K562 (cell line): ENCODE data around the gene CST1. TPM values are rescaled to one million over a fixed set of nuclear protein-coding genes. Genes with fewer than 3 reads are reported as not detected.
"Not testable (repeated sequence)": the region's sequence is repeated elsewhere in the genome, so short reads cannot be mapped to it uniquely, and the experiment has no call there.

Experiments
- ATAC-seq: fragments of 200-7000 bp; cut with Tn5 transposase; 3 replicates; pipeline ENCODE4 v1.9.1; 2020; ENCODE audit warnings: moderate library complexity
- BruUV-seq: library from RNA; stranded (reverse); fragments of 400-500 nt; replicated peaks from 2 replicates; lab custom pipeline; 2021; lab: Mats Ljungman, UMichigan
- CTCF ChIA-PET: fragments of 300-600 bp; formaldehyde crosslinking; extraction: SDS; loops from one replicate; lab custom pipeline; 2021; ENCODE audit warnings: low intra/inter-chr PET ratio; lab: Yijun Ruan, JAX
- POLR2A ChIA-PET: fragments of 300-600, 350-650 bp; sonication (Branson Sonifier 250); formaldehyde crosslinking; extraction: SDS; loops from one replicate; lab custom pipeline; 2021; ENCODE audit warnings: antibody characterized with exemption, inconsistent platforms; lab: Yijun Ruan, JAX
- DNase-seq, 4 experiments: peaks; one replicate each; pipeline versions ENCODE4 v3.0.0 to v3.0.0-alpha.2; 2011 to 2018; ENCODE audit warnings: low spot score in 3 of 4, mixed read lengths in 3 of 4; ENCODE audit errors: extremely low read depth in 1 of 4
- FAIRE-seq: peaks from 2 replicates; lab custom pipeline; 2011; peaks lifted over from hg19 to GRCh38; lab: Jason Lieb, UNC
- H2AFZ ChIP-seq: 2 replicates; pipeline ENCODE4 v1.6.0; 2011; ENCODE audit warnings: low read depth, low read length, control low read depth, inconsistent platforms
- H3K27ac ChIP-seq: fragments of 200-600 bp; 3 replicates; pipeline ENCODE4 v1.8.0; 2011; ENCODE audit warnings: low read depth, mild to moderate bottlenecking, control low read depth, inconsistent platforms, low read length, moderate library complexity, mixed read lengths; ENCODE audit errors: extremely low read depth
- H3K27me3 ChIP-seq, 2 experiments: fragments of 300-600 bp in 1 of 2; 2 replicates in 1 of 2; 3 replicates in 1 of 2; pipeline versions ENCODE4 v1.6.0 to v1.8.0; 2011; ENCODE audit warnings: inconsistent platforms in 2 of 2, low read length in 2 of 2, mild to moderate bottlenecking in 1 of 2, mixed read lengths in 1 of 2, moderate library complexity in 1 of 2; ENCODE audit not compliant: control insufficient read depth in 2 of 2, insufficient read depth in 2 of 2
- H3K36me3 ChIP-seq: fragments of 300-600 bp; 3 replicates; pipeline ENCODE4 v1.8.0; 2011; ENCODE audit warnings: mild to moderate bottlenecking, low read length, inconsistent platforms; ENCODE audit not compliant: control insufficient read depth, insufficient read depth
- H3K4me1 ChIP-seq, 2 experiments: fragments of 200-600 bp in 1 of 2; replicated peaks in 1 of 2; 2 replicates in 1 of 2; 3 replicates in 1 of 2; pipeline versions ENCODE4 v1.5.1 to v1.8.0; 2011; ENCODE audit warnings: inconsistent platforms in 2 of 2, low read length in 2 of 2, mild to moderate bottlenecking in 1 of 2, mixed read lengths in 1 of 2, moderate library complexity in 1 of 2; ENCODE audit not compliant: control insufficient read depth in 2 of 2, insufficient read depth in 2 of 2
- H3K4me2 ChIP-seq: 2 replicates; pipeline ENCODE4 v1.6.1; 2011; ENCODE audit warnings: low read length, control low read depth, inconsistent platforms, mixed read lengths; ENCODE audit not compliant: insufficient read depth
- H3K4me3 ChIP-seq: fragments of 200-600 bp; sonication (generic), shearing (Covaris generic); 2 replicates; pipeline ENCODE4 v1.5.1; 2016; ENCODE audit warnings: control low read depth, inconsistent platforms
- H3K79me2 ChIP-seq: fragments of 200-600 bp; 3 replicates; pipeline ENCODE4 v1.8.0; 2011; ENCODE audit warnings: low read length, inconsistent platforms; ENCODE audit not compliant: control insufficient read depth, insufficient read depth
- H3K9ac ChIP-seq, 2 experiments: 2 replicates each; pipeline versions ENCODE4 v1.6.0 to v1.6.1; 2011; ENCODE audit warnings: low read depth in 2 of 2, low read length in 2 of 2, control low read depth in 1 of 2, inconsistent platforms in 1 of 2, mild to moderate bottlenecking in 1 of 2, mixed read lengths in 1 of 2; ENCODE audit not compliant: insufficient read depth in 1 of 2
- H3K9me1 ChIP-seq: one replicate; pipeline ENCODE4 v1.6.0; 2011; ENCODE audit warnings: inconsistent platforms, mild to moderate bottlenecking, low read length, moderate library complexity; ENCODE audit not compliant: control insufficient read depth, insufficient read depth
- H3K9me3 ChIP-seq: replicated peaks from 2 replicates; pipeline ENCODE4 v1.5.1; 2011; ENCODE audit warnings: low read depth, low read length, inconsistent platforms; ENCODE audit not compliant: control insufficient read depth, insufficient read depth
- H4K20me1 ChIP-seq: replicated peaks from 2 replicates; pipeline ENCODE4 v1.6.1; 2011; ENCODE audit warnings: low read length, inconsistent platforms, mixed read lengths; ENCODE audit not compliant: control insufficient read depth, insufficient read depth
- CBX1 ChIP-seq: sonication (generic); IDR thresholded peaks from 2 replicates; pipeline ENCODE4 v1.6.1; 2016; ENCODE audit warnings: antibody characterized with exemption, low read depth, mild to moderate bottlenecking
- CHCHD3 ChIP-seq: fragments of 250-450 bp; sonication (Bioruptor Pico); IDR thresholded peaks from 2 replicates; pipeline ENCODE4 v2.1.2; 2022; ENCODE audit warnings: mild to moderate bottlenecking
- DDX20 ChIP-seq: fragments of 450-650 bp; IDR thresholded peaks from 2 replicates; pipeline ENCODE4 v1.6.1; 2016; ENCODE audit warnings: missing genetic modification characterization, low read depth, mild to moderate bottlenecking, missing compliant biosample characterization, moderate library complexity
- GTF2E2 ChIP-seq: fragments of 200-800 bp; sonication (Bioruptor generic); IDR thresholded peaks from 2 replicates; pipeline ENCODE4 v1.6.1; 2016; ENCODE audit warnings: missing genetic modification characterization, missing compliant biosample characterization
- KLF10 ChIP-seq: fragments of 250-450 bp; sonication (Bioruptor Pico); IDR thresholded peaks from 2 replicates; pipeline ENCODE4 v1.6.1; 2021; ENCODE audit warnings: matching md5 sums
- PHF20 ChIP-seq: fragments of 450-650 bp; IDR thresholded peaks from 2 replicates; pipeline ENCODE4 v1.6.1; 2018; ENCODE audit not compliant: partially characterized antibody
- SIX5 ChIP-seq, 2 experiments: IDR thresholded peaks; 2 replicates each; pipeline ENCODE4 v1.6.1; 2011; ENCODE audit warnings: low read length in 2 of 2, borderline replicate concordance in 1 of 2, low read depth in 1 of 2, mild to moderate bottlenecking in 1 of 2, moderate library complexity in 1 of 2; ENCODE audit not compliant: insufficient read depth in 1 of 2
- SMC3 ChIP-seq: conservative IDR thresholded peaks from 2 replicates; pipeline ENCODE4 v1.6.1; 2011; ENCODE audit warnings: low read depth, low read length, improper control_type of control experiment; ENCODE audit not compliant: insufficient read depth
- ZNF133 ChIP-seq: fragments of 250-450 bp; sonication (Bioruptor Pico); IDR thresholded peaks from 2 replicates; pipeline ENCODE4 v1.4.0; 2020; ENCODE audit warnings: mild to moderate bottlenecking
- ZNF134 ChIP-seq: fragments of 250-450 bp; sonication (Bioruptor Pico); conservative IDR thresholded peaks from 2 replicates; pipeline ENCODE4 v1.4.0; 2020
- ZNF165 ChIP-seq: fragments of 250-450 bp; sonication (Bioruptor Pico); IDR thresholded peaks from 2 replicates; pipeline ENCODE4 v1.4.0; 2020; ENCODE audit warnings: borderline replicate concordance
- ZNF79 ChIP-seq: fragments of 250-450 bp; sonication (Bioruptor Pico); IDR thresholded peaks from 2 replicates; pipeline ENCODE4 v1.4.0; 2020; ENCODE audit warnings: low read depth, mild to moderate bottlenecking, moderate library complexity
- WGBS: fragments of 100-300 bp; shearing (Covaris generic); methylation state at CpG from one replicate; pipeline ENCODE4 v1.1.6; 2016; ENCODE audit warnings: low coverage, mixed read lengths; ENCODE audit not compliant: insufficient coverage; ENCODE audit errors: missing lambda C conversion rate; 5-methylcytosine and 5-hydroxymethylcytosine counted together
- in situ Hi-C: fragments of 300-500 bp; cut with MboI; formaldehyde crosslinking; loops from 4 replicates; pipeline ENCODE4 v1.15.0; 2018; ENCODE audit warnings: inconsistent platforms, mixed read lengths
- intact Hi-C: fragments of 100-400 bp; cut with micrococcal nuclease; formaldehyde crosslinking; loops from 2 replicates; pipeline ENCODE4 v1.14.2; 2022
- polyA plus RNA-seq, 8 experiments: library from polyadenylated mRNA; depleted of rRNA in 4 of 8; stranded (reverse) in 5 of 8; unstranded in 3 of 8; fragments of >200 nt; fragmentation: Nextera tagmentation in 2 of 8; fragmentation: Illumina TruSeq in 1 of 8; extraction: Ambion mirVana in 2 of 8; extraction: Trizol in 1 of 8; gene quantifications; 2 replicates each; pipeline versions ENCODE4 v1.2.1 to v1.2.3, GENCODE V29; 2011 to 2014; ENCODE audit warnings: inconsistent platforms in 1 of 8, missing spikeins in 1 of 8
- total RNA-seq, 7 experiments: library from RNA; depleted of rRNA in 6 of 7; stranded (reverse); fragments of >200 nt in 6 of 7; fragmentation: Illumina TruSeq in 2 of 7; extraction: Trizol in 2 of 7; gene quantifications; 2 replicates each; pipeline versions ENCODE4 v1.2.1 to v1.2.3, GENCODE V29; 2011 to 2021; ENCODE audit warnings: low replicate concordance in 1 of 7
- TF ChIP-seq, protein P1 (sequence below): sonication (generic); formaldehyde crosslinking; IDR thresholded peaks from 2 replicates; pipeline ENCODE4 v1.8.0; 2022; ENCODE audit warnings: mild to moderate bottlenecking, missing genetic modification reagents
- TF ChIP-seq, protein P2 (sequence below), 3 experiments: IDR thresholded peaks in 2 of 3; conservative IDR thresholded peaks in 1 of 3; 2 replicates each; pipeline ENCODE4 v1.5.1; 2011 to 2012; ENCODE audit warnings: low read length in 3 of 3, mild to moderate bottlenecking in 3 of 3, control low read depth in 2 of 3, improper control_type of control experiment in 1 of 3, inconsistent platforms in 1 of 3, low read depth in 1 of 3, mixed read lengths in 1 of 3, moderate library complexity in 1 of 3; ENCODE audit not compliant: insufficient read depth in 2 of 3

Gene CST1
- total and polyA plus RNA-seq, 9 of the 15 experiments (the other 6 are each of a cell fraction or from before 2014, with no cell fraction given): not detected

DNA sequence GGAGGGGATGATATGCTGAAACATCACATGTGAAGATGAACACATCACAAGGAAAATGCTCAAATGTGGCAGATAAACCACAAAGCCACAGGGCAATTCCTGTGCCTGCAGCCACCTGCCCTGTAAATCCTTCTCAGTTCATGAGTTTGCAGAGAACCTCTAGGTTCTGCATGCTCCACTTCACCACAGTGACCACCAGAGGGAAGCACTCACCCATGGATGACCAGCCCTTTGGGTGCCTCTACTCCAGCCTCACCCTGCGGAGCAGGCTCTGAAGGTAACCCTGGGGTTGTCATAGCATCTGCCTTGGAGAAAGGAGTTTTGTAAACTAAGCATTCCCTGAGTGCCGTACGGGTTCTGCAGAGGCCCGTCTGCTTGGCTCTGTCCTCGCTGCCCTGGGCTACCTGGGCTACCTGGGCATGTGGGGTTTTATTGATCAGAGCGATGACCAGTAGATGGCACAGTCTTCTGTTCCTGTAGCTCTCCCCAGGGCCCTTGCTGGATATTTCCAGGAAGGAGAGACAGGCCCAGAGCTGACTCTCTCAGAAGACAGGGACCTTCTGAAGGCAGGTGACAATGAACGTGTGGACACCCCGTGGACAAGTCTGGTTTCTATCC lies 31.7 kb upstream of the CST1 start:
- ChIA-PET CTCF (no interaction called here), POLR2A (no interaction called here)
- BruUV-seq: no TSS peak
- Histone ChIP-seq H3K9ac (no peak overlapping the region), H3K79me2 (no peaks in the 10 kb centered on the region), H3K9me3 (no peaks in the 10 kb centered on the region), H3K4me1 (no peaks in the 10 kb centered on the region), H4K20me1 (no peaks in the 10 kb centered on the region), H3K27me3 (no peaks in the 10 kb centered on the region), H3K4me2 (no peak overlapping the region), H2AFZ (no peak overlapping the region), H3K9me1 (no peaks in the 10 kb centered on the region), H3K27ac (no peak overlapping the region), H3K36me3 (no peaks in the 10 kb centered on the region), H3K4me3 (no peak overlapping the region)
- in situ Hi-C loops (no loop called here), intact Hi-C loops (no loop called here)
- FAIRE-seq (no peak), DNase-seq (peak; percentile 12 to 33 (median 27)), ATAC-seq (peak; percentile 85)
- no peak for TF ChIP-seq SIX5 (IDR thresholded peaks at IDR 0.05; ENCODE audit: borderline replicate concordance in 1 of 2, insufficient read depth in 1 of 2, low read depth in 1 of 2, low read length in 2 of 2)
- TF ChIP-seq, protein P1, sequence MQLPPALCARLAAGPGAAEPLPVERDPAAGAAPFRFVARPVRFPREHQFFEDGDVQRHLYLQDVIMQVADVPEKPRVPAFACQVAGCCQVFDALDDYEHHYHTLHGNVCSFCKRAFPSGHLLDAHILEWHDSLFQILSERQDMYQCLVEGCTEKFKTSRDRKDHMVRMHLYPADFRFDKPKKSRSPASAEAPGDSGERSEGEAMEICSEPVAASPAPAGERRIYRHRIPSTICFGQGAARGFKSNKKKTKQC (CRISPR knock-in tag): no peak
- TF ChIP-seq, protein P2, sequence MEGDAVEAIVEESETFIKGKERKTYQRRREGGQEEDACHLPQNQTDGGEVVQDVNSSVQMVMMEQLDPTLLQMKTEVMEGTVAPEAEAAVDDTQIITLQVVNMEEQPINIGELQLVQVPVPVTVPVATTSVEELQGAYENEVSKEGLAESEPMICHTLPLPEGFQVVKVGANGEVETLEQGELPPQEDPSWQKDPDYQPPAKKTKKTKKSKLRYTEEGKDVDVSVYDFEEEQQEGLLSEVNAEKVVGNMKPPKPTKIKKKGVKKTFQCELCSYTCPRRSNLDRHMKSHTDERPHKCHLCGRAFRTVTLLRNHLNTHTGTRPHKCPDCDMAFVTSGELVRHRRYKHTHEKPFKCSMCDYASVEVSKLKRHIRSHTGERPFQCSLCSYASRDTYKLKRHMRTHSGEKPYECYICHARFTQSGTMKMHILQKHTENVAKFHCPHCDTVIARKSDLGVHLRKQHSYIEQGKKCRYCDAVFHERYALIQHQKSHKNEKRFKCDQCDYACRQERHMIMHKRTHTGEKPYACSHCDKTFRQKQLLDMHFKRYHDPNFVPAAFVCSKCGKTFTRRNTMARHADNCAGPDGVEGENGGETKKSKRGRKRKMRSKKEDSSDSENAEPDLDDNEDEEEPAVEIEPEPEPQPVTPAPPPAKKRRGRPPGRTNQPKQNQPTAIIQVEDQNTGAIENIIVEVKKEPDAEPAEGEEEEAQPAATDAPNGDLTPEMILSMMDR (IDR thresholded peaks at IDR 0.05 in 2 of 3, conservative IDR thresholded peaks at IDR 0.05 in 1 of 3; ENCODE audit: insufficient read depth in 2 of 3, low read depth in 1 of 3, low read length in 3 of 3): peak; percentile 46 to 53 (median 50)
- TF ChIP-seq KLF10: no peak
- no peak for TF ChIP-seq CBX1
- TF ChIP-seq PHF20: no peak
- no peak for TF ChIP-seq DDX20 (tag)
- no peak for TF ChIP-seq ZNF165 (CRISPR knock-in tag)
- no peak for TF ChIP-seq ZNF133 (CRISPR knock-in tag)
- no peak for TF ChIP-seq ZNF79 (CRISPR knock-in tag)
- 0 out of 2 replicates have a peak, but pooled peaks have one; percentile 15 for TF ChIP-seq SMC3
- TF ChIP-seq ZNF134 (CRISPR knock-in tag): no peak
- TF ChIP-seq CHCHD3 (CRISPR knock-in tag): no peak
- no peak for TF ChIP-seq GTF2E2 (tag)
- WGBS: 10% methylated on average over 3 of the region's 8 CpGs

DNA sequence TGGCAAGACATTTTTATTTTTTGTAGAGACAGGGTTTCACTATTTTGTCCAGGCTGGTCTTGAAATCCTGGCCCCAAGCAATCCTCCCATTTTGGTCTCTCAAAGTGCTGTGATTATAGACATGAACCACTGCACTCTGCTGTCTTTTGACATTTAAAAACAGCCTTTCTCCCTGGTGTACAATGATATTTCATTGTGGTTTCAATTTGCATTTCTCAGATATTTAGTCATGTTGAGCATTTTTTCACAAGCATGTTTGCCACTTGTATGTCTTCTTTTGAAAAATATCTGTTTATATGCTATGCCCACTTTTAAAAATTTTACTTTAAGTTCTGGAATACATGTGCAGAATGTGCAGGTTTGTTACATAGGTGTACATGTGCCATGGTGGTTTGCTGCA lies 27.9 kb upstream of the CST1 start:
- BruUV-seq, H3K27ac ChIP-seq, H3K9ac ChIP-seq, H3K79me2 ChIP-seq, H3K9me3 ChIP-seq, H3K27me3 ChIP-seq, DNase-seq, H3K9me1 ChIP-seq, FAIRE-seq, in situ Hi-C loops, H3K4me2 ChIP-seq, intact Hi-C loops, ATAC-seq, H3K4me3 ChIP-seq, H4K20me1 ChIP-seq, POLR2A ChIA-PET, CTCF ChIA-PET, H3K36me3 ChIP-seq, H2AFZ ChIP-seq, H3K4me1 ChIP-seq: not testable (repeated sequence)
